NCI-H2029 treated with DMSO at 0.1 percent for 48 hours (cell line): ENCODE results near the gene XRRA1.

Experiments used
- DNase-seq: peaks from one replicate; lab custom pipeline; 2025; lab: John Stamatoyannopoulos, UW

Gene XRRA1

DNA sequence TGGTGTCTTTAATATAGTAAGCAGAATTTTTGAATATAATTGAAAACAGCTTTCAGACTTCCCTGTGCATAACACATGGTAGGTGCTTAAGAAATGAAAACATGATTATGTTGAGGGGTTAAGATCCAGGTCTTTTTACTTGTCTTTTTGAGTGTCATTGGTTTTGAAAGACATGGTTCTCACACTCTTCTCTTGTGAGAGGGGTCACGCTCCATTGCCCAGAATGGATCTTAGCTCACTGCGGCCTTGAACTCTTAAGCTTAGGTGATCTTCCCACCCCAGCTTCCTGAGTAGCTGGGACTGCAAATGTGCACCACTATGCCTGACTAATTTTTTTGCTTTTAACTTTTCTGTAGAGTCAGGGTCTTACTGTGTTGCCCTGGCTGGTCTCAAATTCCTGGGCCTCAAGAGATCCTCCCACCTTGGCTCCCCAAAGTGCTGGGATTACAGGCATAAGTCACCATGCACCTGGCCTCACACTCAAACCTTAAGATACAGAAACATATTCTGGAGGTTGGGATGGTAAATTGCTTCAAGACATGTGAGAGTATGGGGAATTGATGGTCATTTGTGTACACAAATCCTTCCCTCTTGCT is 1.6 kb upstream of the XRRA1 start:
- DNase-seq = no peak

DNA sequence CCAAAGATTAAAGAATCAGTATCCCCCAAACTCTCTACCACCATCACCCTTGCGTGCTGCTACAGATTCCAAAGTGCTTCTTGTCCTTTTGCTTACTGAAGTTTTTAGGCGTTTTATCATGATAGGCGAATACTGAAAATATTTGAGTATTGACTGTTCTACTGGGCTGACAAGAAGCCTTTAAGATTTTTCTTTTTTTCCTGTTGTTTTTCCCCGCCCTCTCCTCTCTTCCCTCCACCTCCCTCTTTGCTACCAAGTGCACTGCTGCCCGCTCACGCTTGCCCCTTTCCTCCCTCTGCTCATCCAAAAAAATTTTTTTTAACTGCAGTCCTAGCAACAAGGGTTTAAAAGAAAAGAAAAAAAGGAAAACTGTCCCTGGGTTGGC is 854 bp upstream of the XRRA1 start:
- DNase-seq = no peak

DNA sequence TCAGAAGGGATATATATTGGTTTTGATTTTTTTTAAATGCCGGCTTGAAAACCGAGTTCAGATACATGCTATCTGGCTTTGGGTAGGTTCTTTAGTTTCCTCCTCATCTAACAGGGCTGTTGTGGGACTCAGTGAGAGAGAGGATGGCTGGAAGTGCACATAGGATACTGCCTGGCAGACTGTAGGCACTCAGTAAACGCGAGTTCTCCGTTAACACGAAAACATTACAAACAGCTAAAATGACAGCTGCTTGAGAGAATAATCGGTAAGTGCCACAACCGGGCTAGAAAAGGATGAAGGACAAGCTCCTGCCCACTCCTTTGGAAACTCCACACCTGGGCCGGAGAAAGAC is 369 bp downstream of the XRRA1 start:
- no peak for DNase-seq

DNA sequence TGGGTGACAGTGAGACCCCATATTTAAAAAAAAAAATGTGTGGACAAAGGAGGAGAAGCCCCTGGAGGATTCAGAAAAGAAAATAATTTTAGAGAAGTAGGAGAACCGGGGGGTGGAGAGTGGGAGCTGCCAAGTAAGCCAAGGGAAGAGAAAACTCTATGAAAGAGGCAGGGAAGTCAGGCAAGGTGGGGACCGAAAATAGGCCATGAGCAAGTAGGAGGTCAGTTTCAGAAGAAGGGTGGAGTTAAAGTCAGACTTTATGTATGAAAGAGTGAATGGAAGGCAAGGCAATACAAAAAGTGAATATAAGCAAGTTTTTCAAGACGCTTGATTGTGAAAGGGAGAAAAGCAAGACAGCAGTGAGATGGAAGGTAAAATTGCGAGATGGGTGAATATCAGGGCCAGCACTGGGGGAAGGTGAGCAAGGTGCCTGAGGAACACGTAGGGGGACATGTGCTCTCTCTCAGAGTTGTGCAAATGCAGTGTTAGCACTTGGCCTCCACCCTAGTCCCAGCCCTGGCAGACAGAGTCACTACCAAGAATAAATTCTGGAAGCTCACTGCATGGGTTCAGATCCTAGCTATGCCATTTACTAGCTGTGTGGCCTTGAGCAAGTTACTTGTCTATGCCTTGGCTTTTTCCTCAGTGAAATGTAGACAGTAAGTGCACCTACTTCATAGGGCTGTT is 6.7 kb downstream of the XRRA1 start:
- no peak for DNase-seq

DNA sequence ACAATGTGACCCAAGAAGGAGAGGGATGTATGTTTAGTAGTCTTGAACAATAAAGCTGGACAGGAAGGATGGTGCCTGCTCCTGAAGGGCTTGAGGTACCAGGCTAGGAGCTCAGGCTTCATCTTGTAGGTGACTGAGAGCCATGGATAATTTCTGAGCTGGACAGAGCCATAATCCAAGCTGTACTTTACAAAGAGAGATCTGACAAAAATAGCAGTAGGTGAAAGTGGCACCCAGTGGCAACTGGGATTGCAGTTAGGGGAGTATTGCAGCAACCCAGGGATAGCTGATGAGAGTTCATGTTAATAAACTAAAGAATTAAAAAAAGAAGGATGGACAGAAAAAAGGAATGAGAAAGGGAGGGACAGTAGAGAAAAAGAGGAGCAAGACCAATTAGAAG is 7.4 kb downstream of the XRRA1 start:
- DNase-seq = no peak

DNA sequence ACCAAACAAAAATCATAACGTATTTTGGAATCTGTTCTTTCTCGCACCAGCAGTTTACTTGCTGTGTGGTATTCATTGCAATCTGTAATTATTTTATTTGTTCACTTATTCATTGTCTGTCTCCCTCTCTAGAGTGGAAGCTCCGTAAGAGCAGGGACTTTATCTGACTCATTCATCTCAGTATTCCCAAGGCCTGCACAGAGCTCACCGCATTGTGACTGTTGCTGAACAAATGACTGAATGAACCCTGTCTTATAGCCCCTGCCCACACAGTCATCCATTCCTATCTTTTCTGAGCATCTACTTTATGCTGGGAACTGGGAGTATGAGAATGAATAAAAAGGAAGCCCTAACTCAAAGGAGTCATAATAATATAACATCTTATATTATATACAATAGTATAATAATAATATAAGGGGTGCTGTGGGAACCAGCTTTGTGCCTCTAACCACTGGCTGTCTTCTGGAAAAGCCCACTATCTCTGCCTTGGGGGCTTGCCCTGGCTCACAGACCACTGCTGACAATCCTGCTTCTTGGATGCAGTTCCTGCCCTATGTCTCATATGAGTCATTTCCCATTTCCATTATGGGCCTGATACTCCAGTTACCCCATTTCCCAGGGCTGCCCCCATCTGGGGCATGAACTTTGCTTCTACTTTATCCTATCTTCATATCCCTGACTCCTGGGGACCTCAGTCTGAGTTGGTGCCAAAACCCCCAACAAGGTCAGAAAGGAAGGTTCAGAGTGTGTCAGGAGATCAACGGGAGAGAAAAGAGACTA is 11.0 kb downstream of the XRRA1 start:
- no peak for DNase-seq

DNA sequence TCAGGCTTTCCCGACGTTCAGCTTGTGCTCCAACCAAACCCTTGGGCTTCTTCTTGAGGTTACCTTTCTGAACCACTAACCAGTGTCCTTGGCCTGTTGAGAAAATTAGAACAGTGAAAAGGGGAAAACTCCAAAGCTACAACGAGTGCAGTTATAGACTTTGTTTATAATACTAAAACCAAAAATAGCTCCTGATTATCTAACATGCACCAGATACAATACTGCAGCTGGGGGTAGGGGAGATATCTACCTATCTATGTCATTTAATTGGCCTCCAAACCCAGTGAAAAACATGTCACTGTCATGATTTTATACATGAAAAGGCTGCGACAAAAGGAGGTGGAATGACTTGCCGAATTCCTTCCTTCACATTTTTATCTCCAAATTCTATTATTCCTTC is 11.9 kb downstream of the XRRA1 start:
- no peak for DNase-seq

DNA sequence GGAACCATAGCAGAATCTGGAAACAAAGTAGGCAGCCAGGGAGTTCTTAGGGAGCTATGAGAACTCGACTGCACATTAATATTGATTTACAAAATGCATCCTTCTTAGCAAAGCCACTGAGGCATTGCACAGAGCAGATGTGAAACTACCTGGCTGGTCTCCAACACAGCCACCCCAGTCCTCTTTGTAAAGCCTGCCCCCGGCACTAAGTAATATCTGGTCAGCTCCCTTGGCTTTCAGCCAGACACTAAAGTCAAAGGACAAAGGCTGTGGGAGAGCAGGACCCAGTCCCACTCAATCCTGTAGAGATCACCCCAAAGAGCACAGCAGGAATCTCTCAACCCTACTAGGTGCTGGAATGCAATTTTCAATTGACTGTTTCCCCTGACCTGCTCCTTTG is 12.8 kb downstream of the XRRA1 start:
- DNase-seq = no peak

DNA sequence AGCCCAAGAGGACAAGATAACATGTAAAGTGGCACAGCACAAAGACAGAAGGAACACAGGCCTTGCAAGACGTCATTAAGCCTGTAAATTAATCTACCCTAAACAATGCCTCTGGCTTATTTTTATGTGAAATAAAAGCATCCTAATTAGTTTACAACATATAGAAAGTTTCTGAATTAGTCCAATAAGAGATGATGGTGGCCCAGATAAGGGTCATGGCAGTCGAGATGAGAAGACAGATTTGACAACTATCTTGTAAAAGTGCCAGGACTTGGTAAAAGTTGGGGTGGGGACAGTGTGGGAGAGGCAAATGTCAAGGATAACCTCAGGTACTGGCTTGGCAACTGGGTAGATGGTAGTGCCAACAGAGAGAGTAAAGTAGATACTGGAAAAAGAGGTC is 13.6 kb downstream of the XRRA1 start:
- no peak for DNase-seq

DNA sequence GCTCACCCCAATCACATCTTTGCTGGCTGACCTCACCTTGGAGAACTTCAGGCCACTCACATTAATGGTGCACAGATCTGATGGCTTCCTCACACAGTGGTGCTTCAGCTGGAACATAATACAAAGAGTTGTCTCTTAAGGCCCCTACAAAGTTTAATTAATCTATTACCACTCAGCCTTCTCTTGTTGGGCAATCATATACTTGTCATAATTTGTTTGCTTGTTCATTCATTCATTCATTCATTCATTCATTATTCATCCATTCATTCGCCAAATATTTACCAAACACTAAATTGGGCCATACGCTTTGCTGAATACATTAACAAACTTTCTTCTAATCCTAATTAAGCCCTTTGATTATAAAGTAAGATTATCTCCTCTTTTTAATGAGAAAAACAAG is 15.1 kb downstream of the XRRA1 start:
- no peak for DNase-seq

DNA sequence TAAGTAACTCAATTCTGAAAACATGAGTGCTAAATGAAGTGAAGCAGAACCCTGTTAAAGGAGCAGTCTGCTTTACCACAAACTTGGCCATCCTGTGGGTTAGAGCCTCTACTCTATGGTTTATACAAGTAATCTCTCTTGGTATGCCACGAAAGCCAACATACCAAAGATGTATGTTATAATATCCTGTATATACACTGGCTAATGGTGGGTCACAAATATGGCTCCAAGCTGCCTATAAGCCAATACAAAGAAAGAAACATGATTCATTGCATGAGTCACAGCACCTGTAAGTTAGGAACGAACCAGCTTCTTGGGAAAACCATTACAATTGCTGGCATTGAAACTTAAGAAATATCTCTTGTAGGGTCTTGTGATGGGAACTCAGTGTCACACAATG is 16.1 kb downstream of the XRRA1 start:
- no peak for DNase-seq

DNA sequence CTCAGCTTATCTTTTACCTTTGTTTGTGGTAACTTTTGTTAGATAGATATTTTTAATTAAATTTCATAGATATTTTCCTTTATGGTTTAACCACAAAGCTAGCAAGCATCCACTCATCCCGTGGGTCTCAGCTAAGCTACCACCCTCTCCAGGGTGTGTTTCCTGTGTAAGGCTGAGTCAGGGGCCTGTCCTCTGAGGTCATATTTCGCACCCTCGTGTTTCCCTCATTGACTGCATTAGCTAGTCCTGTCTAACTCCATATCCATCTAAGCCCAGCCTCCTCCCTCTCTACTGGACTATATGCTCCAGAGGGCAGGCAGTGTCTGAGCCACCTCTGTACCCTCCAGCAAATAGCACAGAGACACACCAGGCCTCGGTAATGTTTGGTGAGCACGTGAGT is 16.7 kb downstream of the XRRA1 start:
- no peak for DNase-seq

DNA sequence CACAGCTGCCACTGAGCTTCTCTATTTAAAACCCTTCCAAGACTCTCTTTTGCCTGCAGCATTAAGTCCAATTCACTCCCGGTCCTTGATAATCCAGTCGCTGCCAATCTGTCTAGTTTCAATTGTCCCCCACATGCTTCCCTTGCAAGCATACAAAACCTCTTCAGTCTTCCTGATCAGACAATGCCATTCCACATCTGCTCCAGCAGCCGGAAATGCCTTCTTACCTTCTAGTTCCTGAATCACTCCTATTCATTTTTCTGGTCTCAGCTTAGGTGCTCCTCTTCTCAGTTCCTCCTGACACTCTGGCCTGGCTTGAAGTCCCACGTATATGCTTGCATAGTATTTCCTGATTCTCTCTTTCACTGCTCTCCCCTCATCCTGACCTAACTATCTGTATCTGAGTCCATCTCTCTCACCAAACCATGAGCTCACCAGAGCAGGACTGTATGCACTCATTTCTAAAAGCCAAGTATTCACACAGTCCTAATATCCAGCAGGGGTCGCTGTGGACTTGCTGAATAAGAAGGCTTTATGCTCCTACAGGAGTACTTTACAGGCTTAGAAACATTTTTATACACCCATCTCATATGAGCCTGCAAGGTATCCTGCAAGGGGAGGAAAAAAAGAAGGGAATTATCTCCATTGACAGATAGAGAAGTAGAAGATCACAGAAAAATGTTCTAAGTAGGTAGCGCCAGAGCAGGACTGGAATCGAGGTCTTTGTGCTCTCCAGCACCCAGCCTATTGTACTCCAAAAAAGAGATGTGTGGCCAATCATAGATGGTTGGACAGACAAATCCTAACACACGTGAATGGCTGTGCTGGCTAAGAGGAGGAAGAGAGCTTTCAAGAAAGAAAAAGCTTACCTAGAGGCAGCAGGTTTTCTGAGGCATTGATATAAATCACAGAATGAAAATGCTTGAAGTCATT is 19.2 kb downstream of the XRRA1 start:
- DNase-seq = peak; percentile 81

DNA sequence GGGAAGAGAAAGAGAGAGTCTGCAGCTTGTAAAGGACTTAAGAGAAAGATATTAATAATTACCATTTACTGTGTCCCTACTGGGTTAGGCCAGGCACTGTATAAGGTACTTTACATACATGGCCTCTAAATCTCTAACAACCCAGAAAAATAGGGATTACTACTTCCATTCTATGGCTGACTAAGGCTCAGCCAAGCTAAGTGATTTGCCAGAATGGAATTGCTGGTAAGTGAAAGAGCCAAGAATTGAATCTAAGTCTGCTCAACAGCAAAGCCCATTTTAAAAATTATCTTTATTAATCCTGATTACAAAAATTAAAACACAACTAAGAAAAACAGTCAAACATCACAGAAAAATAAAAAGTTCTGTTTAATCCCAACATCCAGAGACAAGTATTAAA is 21.4 kb downstream of the XRRA1 start:
- DNase-seq = no peak

DNA sequence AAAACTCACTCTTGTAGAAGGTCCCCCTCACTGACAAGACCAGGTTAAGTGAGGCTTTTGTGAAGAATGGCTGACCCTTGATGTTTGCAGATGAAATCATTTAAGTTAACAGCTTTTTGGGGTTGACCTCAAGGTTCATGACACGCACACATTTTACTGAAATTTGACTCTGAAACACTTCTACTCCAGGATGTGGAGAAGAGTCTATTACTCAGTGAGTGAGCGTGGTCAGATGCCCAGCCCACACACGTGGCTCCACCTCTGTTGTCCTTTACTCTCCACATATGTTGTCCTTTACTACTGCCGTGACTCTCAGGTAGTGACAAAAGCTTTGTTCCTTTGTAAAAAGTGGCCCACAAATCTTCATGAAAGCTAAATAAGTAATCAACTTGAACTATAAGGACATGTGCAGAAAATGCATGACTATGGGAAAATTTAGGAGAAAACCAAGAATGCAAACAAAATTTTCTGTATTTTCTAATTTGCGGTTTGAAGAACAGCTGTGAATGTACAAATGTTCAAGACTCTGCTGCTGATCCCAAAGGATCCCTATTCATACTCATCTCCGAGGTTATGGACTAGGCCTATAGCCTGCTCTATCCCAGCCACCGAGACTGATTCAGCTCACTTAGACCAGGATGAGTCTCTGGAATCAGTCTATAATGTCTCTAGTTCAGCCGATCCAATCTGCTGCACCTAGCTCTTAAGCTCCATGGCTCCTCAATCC is 22.4 kb downstream of the XRRA1 start:
- no peak for DNase-seq

DNA sequence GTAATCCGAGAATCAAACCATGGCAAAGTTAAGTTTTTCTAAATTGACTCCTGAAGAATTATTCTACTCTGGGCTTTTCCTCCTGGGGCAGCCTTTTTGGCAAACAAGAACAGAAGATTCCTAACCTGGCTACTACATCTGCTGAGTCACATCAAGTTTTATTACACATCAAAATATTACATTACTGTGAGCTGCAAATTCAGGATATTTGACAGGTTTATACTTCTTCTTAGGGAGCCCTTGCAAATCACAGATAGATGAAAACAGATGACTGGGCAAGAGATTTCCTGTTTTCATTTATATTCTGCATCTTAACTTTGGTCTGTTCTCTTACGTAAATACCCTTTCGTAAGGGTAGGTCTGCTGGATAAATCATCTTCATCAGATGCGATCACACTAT is 23.6 kb downstream of the XRRA1 start:
- DNase-seq = no peak

DNA sequence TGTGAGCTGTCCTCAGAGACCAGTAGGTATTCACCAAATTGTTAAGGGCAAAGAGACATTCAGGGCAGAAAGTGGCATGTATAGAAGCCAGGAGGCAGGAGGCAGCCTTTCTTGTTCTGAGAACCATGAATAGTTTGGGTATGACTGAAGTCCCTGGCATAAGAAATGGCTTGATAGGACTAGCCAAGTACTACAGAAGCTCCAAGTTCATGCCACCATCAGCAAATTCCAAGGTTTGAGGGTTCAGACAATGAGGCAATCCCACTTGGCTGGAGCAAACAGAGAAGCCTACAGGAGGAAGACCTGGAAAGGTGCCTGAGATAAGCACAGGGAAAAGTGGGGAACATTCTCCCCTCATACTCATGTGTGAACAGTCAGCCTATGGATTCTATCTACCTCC is 25.8 kb downstream of the XRRA1 start:
- DNase-seq = no peak

DNA sequence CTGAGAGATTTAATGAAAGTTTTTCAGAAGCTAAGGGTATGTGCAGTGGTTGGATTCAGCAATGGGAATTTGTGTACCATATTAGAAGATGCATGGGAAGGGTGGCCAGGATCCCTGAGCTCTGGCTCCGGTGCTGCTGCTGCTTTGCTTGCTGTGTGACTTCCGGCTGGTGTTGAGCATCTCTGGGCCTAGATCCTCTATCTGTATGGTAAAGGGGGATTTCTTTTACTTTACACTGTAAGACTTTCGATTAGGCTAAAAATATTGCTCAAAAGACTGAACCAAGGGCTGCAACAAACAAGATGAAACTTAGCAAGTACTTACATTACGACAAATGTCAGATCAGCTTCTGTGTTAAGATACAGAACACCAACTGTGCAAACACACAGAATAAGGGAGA is 39.1 kb downstream of the XRRA1 start:
- DNase-seq = no peak

DNA sequence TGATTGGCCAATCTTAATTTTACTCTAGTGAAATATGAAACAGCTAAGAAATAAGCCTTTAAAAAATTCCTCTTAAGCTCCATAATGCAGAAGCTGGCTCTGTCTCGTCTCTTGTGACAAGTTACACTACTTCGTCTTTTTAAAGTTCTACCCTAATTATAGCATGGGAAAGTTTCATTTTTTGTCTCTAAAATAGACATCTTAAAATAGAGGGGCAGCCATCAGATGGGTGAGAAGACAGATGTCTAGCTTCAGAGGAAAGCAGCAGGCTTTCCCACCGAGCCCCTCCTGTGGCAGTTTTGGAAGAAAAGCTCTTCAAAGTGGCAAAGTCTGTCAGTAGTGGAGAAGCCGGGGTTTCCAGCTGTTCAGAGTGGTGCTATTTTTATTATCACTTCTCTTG is 39.5 kb downstream of the XRRA1 start:
- DNase-seq = no peak

DNA sequence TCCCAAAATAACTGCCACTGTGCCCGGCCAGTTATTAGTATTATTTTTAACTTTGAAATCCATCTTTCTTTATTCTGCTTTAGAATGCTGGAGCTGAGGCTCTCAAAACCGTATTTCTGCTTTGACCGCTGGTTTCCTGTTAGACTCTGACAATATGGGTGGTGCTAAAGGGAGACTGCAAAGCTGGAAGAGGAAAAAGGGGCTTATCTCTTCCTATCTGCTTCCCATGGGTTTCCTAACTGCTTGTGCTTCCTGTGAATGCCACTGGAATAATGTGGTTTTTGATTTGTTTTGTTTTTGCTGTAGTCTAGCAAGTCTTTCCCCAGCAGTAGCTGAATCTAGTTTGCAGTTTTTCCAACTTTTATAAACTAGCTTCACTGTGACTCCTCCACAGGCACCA is 43.6 kb downstream of the XRRA1 start:
- no peak for DNase-seq

DNA sequence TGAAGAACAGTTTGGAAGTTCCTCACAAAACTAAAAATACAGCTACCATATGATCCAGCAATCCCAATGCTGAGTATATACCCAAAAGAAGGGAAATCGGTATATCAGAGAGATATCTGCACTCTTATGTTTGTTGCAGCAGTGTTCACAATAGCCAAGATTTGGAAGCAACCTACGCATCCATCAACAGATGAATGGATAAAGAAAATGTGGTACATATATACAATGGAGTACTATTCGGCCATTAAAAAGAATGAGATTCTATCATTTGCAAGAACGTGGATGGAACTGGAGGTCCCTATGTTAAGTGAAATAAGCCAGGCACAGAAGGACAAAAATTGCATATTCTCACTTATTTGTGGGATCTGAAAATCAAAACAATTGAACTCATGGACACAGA is 46.5 kb downstream of the XRRA1 start:
- DNase-seq = no peak

DNA sequence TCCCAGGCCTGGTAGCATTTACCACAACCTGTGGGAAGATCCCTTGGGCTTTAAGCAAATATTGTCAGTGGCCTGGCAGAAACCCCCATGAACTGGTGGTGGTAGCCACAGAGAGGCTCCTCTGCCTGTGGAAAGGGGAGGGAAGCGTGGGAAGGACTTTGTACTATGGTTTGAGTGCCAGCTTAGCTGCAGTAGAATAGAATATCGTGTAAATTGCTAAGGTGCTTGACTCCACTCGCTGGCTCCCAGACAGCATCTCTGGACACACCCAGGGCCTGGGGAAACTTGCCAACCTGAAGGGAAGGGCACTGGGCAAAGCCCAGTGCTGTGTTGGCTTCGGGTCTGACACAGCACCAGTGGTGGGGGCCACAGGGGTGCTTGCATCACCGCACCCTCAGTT is 52.6 kb downstream of the XRRA1 start:
- no peak for DNase-seq
